UCSD-AML1 (cell line): ENCODE results near the gene PLCB2.
A peak's percentile ranks its signal among the peaks of the same experiment; 100 is the strongest.

Experiments used
- DNase-seq: peaks from one replicate; lab custom pipeline; 2025; ENCODE audit not compliant: unreplicated experiment; lab: John Stamatoyannopoulos, UW

The PLCB2 gene

GRCh38 chr15:40306371-40306770, 1.4 kb downstream of the PLCB2 start:
- DNase-seq = peak; percentile 47

GRCh38 chr15:40305281-40305680, 2.5 kb downstream of the PLCB2 start:
- DNase-seq = no peak

GRCh38 chr15:40303576-40303975, 4.2 kb downstream of the PLCB2 start:
- no peak for DNase-seq

- no peak for DNase-seq
Measured at GRCh38 chr15:40302981-40303380, 4.8 kb downstream of the PLCB2 start.

- no peak for DNase-seq
Measured at GRCh38 chr15:40302288-40302886, 5.3 kb downstream of the PLCB2 start.

- DNase-seq = no peak
Measured at GRCh38 chr15:40301467-40302179, 6.1 kb downstream of the PLCB2 start.

- no peak for DNase-seq
Measured at GRCh38 chr15:40300771-40301170, 7.0 kb downstream of the PLCB2 start.

GRCh38 chr15:40300367-40300766, 7.4 kb downstream of the PLCB2 start:
- no peak for DNase-seq

- no peak for DNase-seq
Measured at GRCh38 chr15:40298216-40298935, 9.4 kb downstream of the PLCB2 start.

- DNase-seq = no peak
Measured at GRCh38 chr15:40297356-40297755, 10.4 kb downstream of the PLCB2 start.

GRCh38 chr15:40296561-40297230, 11.0 kb downstream of the PLCB2 start:
- no peak for DNase-seq

- DNase-seq = no peak
Measured at GRCh38 chr15:40295877-40296560, 11.7 kb downstream of the PLCB2 start.

GRCh38 chr15:40295297-40295696, 12.4 kb downstream of the PLCB2 start:
- DNase-seq = no peak

GRCh38 chr15:40293905-40294895, 13.5 kb downstream of the PLCB2 start:
- no peak for DNase-seq

- no peak for DNase-seq
Measured at GRCh38 chr15:40293006-40293405, 14.7 kb downstream of the PLCB2 start.

GRCh38 chr15:40292246-40292645, 15.5 kb downstream of the PLCB2 start:
- DNase-seq = no peak

GRCh38 chr15:40290918-40291574, 16.7 kb downstream of the PLCB2 start:
- no peak for DNase-seq

- DNase-seq = no peak
Measured at GRCh38 chr15:40290545-40290917, 17.2 kb downstream of the PLCB2 start.

- DNase-seq = no peak
Measured at GRCh38 chr15:40289140-40289775, 18.5 kb downstream of the PLCB2 start.
